Keratinocyte (primary cell): ENCODE data around the gene LCT. TPM values are rescaled to one million over a fixed set of nuclear protein-coding genes. Genes with fewer than 3 reads are reported as not detected.
A peak's percentile ranks its signal among the peaks of the same experiment; 100 is the strongest.
"Not testable (repeated sequence)": the region's sequence is repeated elsewhere in the genome, so short reads cannot be mapped to it uniquely, and the experiment has no call there.

ENCODE experiments used
- DNase-seq: peaks from one replicate; pipeline ENCODE4 v3.0.0-alpha.2; 2011; ENCODE audit warnings: low read depth, missing footprints, low spot score
- FAIRE-seq: peaks from 2 replicates; lab custom pipeline; 2011; peaks lifted over from hg19 to GRCh38; lab: Jason Lieb, UNC
- H2AFZ ChIP-seq: 2 replicates; pipeline ENCODE4 v1.6.0; 2012; ENCODE audit warnings: low read length, control low read depth, inconsistent platforms; ENCODE audit not compliant: control insufficient read depth
- H3K27ac ChIP-seq: 2 replicates; pipeline ENCODE4 v1.5.1; 2011; ENCODE audit warnings: low read length; ENCODE audit not compliant: control insufficient read depth, insufficient read depth
- H3K27me3 ChIP-seq: 3 replicates; pipeline ENCODE4 v1.6.0; 2011; ENCODE audit warnings: low read length; ENCODE audit not compliant: control insufficient read depth, insufficient read depth; ENCODE audit errors: extremely low read depth
- H3K36me3 ChIP-seq, 2 experiments: 2 replicates in 1 of 2; 3 replicates in 1 of 2; pipeline ENCODE4 v1.5.1; 2011; ENCODE audit warnings: low read length in 2 of 2, mild to moderate bottlenecking in 1 of 2; ENCODE audit not compliant: control insufficient read depth in 2 of 2, insufficient read depth in 2 of 2; ENCODE audit errors: extremely low read depth in 1 of 2
- H3K4me1 ChIP-seq: 3 replicates; pipeline ENCODE4 v1.5.1; 2011; ENCODE audit warnings: low read length; ENCODE audit not compliant: control insufficient read depth, insufficient read depth; ENCODE audit errors: extremely low read depth
- H3K4me2 ChIP-seq: 3 replicates; pipeline ENCODE4 v1.6.0; 2011; ENCODE audit warnings: low read depth, low read length; ENCODE audit not compliant: control insufficient read depth, insufficient read depth; ENCODE audit errors: extremely low read depth
- H3K4me3 ChIP-seq, 3 experiments: fragments of 200-600 bp in 1 of 3; sonication (generic) in 1 of 3; 2 replicates in 2 of 3; 3 replicates in 1 of 3; pipeline ENCODE4 v1.5.1; 2011 to 2016; ENCODE audit warnings: low read length in 3 of 3, mild to moderate bottlenecking in 3 of 3, control low read depth in 2 of 3, inconsistent platforms in 1 of 3, low read depth in 1 of 3, mixed read lengths in 1 of 3, mixed run types in 1 of 3, moderate library complexity in 1 of 3; ENCODE audit not compliant: control insufficient read depth in 2 of 3, insufficient read depth in 2 of 3; ENCODE audit errors: extremely low read depth in 1 of 3
- H3K79me2 ChIP-seq: 2 replicates; pipeline ENCODE4 v1.6.0; 2012; ENCODE audit warnings: low read length; ENCODE audit not compliant: control insufficient read depth, insufficient read depth
- H3K9ac ChIP-seq: 3 replicates; pipeline ENCODE4 v1.6.0; 2011; ENCODE audit warnings: low read length; ENCODE audit not compliant: control insufficient read depth, insufficient read depth; ENCODE audit errors: extremely low read depth
- H3K9me1 ChIP-seq: 3 replicates; pipeline ENCODE4 v1.6.0; 2011; ENCODE audit warnings: low read length; ENCODE audit not compliant: control insufficient read depth, insufficient read depth; ENCODE audit errors: extremely low read depth
- H3K9me3 ChIP-seq: 2 replicates; pipeline ENCODE4 v1.5.1; 2012; ENCODE audit warnings: low read depth, low read length; ENCODE audit not compliant: control insufficient read depth
- H4K20me1 ChIP-seq: 3 replicates; pipeline ENCODE4 v1.6.0; 2011; ENCODE audit warnings: low read length; ENCODE audit not compliant: control insufficient read depth, insufficient read depth; ENCODE audit errors: extremely low read depth
- EZH2 ChIP-seq: IDR thresholded peaks from one replicate; pipeline ENCODE4 v1.6.1; 2012; ENCODE audit warnings: inconsistent platforms, mild to moderate bottlenecking, low read length, moderate library complexity
- dilution Hi-C: fragments of 300-500 bp; cut with MboI; formaldehyde crosslinking; loops from one replicate; pipeline ENCODE4 v1.7.0; 2020; ENCODE audit warnings: low sequenced_read_pairs; ENCODE audit not compliant: extremely low pct_ligation_motif_present
- polyA plus RNA-seq, 5 experiments: library from polyadenylated mRNA; depleted of rRNA in 3 of 5; stranded (reverse) in 3 of 5; stranded (forward) in 1 of 5; unstranded in 1 of 5; fragments of >200 nt; gene quantifications; 1 replicate in 1 of 5; 2 replicates in 3 of 5; 3 replicates in 1 of 5; pipeline versions ENCODE4 v1.2.1 to v1.2.3, GENCODE V29; 2011 to 2012; ENCODE audit warnings: missing spikeins in 2 of 5, low read depth in 1 of 5, low replicate concordance in 1 of 5
- TF ChIP-seq, protein P1 (sequence below), 3 experiments: IDR thresholded peaks in 1 of 3; conservative IDR thresholded peaks in 1 of 3; optimal IDR thresholded peaks in 1 of 3; 2 replicates in 2 of 3; 3 replicates in 1 of 3; pipeline versions ENCODE3 to v1.5.1; 2011; ENCODE audit warnings: low read length in 3 of 3, mild to moderate bottlenecking in 3 of 3, moderate library complexity in 2 of 3, control low read depth in 1 of 3, inconsistent platforms in 1 of 3; ENCODE audit not compliant: insufficient read depth in 2 of 3; ENCODE audit errors: extremely low read depth in 1 of 3

Gene LCT
- polyA plus RNA-seq, 1 donor (not counting 4 experiments of a cell fraction or from before 2014, with no cell fraction given): 0.01 TPM

GRCh38 chr2:135882415-135882814 is 45.4 kb upstream of the LCT start:
- no peak overlapping the region for H2AFZ ChIP-seq
- no peaks in the 10 kb centered on the region for H4K20me1 ChIP-seq
- no peaks in the 10 kb centered on the region for H3K9me1 ChIP-seq
- no peaks in the 10 kb centered on the region for H3K4me1 ChIP-seq
- no peaks in the 10 kb centered on the region for H3K27me3 ChIP-seq
- H3K4me3 ChIP-seq: no peak overlapping the region
- no peaks in the 10 kb centered on the region for H3K36me3 ChIP-seq
- no peak overlapping the region for H3K27ac ChIP-seq
- DNase-seq (no peak), FAIRE-seq (no peak)
- H3K79me2 ChIP-seq: no peaks in the 10 kb centered on the region
- TF ChIP-seq EZH2: no peak
- TF ChIP-seq, protein P1, sequence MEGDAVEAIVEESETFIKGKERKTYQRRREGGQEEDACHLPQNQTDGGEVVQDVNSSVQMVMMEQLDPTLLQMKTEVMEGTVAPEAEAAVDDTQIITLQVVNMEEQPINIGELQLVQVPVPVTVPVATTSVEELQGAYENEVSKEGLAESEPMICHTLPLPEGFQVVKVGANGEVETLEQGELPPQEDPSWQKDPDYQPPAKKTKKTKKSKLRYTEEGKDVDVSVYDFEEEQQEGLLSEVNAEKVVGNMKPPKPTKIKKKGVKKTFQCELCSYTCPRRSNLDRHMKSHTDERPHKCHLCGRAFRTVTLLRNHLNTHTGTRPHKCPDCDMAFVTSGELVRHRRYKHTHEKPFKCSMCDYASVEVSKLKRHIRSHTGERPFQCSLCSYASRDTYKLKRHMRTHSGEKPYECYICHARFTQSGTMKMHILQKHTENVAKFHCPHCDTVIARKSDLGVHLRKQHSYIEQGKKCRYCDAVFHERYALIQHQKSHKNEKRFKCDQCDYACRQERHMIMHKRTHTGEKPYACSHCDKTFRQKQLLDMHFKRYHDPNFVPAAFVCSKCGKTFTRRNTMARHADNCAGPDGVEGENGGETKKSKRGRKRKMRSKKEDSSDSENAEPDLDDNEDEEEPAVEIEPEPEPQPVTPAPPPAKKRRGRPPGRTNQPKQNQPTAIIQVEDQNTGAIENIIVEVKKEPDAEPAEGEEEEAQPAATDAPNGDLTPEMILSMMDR (optimal IDR thresholded peaks at IDR 0.05 in 1 of 3, IDR thresholded peaks at IDR 0.05 in 1 of 3, conservative IDR thresholded peaks at IDR 0.05 in 1 of 3; ENCODE audit: extremely low read depth in 1 of 3, insufficient read depth in 2 of 3, low read length in 3 of 3): no peak
- no peak overlapping the region for H3K9ac ChIP-seq
- dilution Hi-C loops: no loop called here
- no peaks in the 10 kb centered on the region for H3K9me3 ChIP-seq
- H3K4me2 ChIP-seq: no peak overlapping the region

- FAIRE-seq, H3K9ac ChIP-seq, H3K36me3 ChIP-seq, H3K9me3 ChIP-seq, H3K4me1 ChIP-seq, H3K9me1 ChIP-seq, dilution Hi-C loops, H3K27me3 ChIP-seq, H4K20me1 ChIP-seq, DNase-seq: not testable (repeated sequence)
- H2AFZ ChIP-seq: peak overlapping the region; percentile 53
- H3K27ac ChIP-seq: peak overlapping the region; percentile 3
- peak overlapping the region; percentile 68 for H3K4me2 ChIP-seq
- H3K79me2 ChIP-seq: peaks cover 11% of the 10 kb centered on the region
- H3K4me3 ChIP-seq: peak overlapping the region; percentile 62 to 80 (median 78)
These were observed 39.8 kb upstream of the LCT start for GRCh38 chr2:135876770-135877169.

GRCh38 chr2:135876066-135876711 is 39.2 kb upstream of the LCT start, which contains the start of gene MCM6:
Gene MCM6, minus strand, starts transcription at chr2:135876443. Its CDS starts 78 bp downstream, at chr2:135876365.
- Histone ChIP-seq H3K27me3 (no peaks in the 10 kb centered on the region), H3K27ac (peak within 1 kb of the TSS; percentile 70), H3K9me3 (no peaks in the 10 kb centered on the region), H3K79me2 (peaks cover 11% of the 10 kb centered on the region), H3K4me1 (no peaks in the 10 kb centered on the region), H2AFZ (peak within 1 kb of the TSS; percentile 76), H3K4me3 (peak within 1 kb of the TSS; percentile 62 to 80 (median 78)), H3K9ac (peak within 1 kb of the TSS; percentile 83), H3K36me3 (no peaks in the 10 kb centered on the region), H3K9me1 (no peaks in the 10 kb centered on the region), H4K20me1 (no peaks in the 10 kb centered on the region), H3K4me2 (peak within 1 kb of the TSS; percentile 68)
- DNase-seq (peak; percentile 90), FAIRE-seq (peak; percentile 85)
- dilution Hi-C loops: no loop called here
- TF ChIP-seq, protein P1 (optimal IDR thresholded peaks at IDR 0.05 in 1 of 3, IDR thresholded peaks at IDR 0.05 in 1 of 3, conservative IDR thresholded peaks at IDR 0.05 in 1 of 3; ENCODE audit: extremely low read depth in 1 of 3, insufficient read depth in 2 of 3, low read length in 3 of 3): no peak
- no peak for TF ChIP-seq EZH2
